HCT116 (cell line): Measurements from ENCODE around the gene ITIH3. TPM values are rescaled to one million over a fixed set of nuclear protein-coding genes. Genes with fewer than 3 reads are reported as not detected.

Source experiments
- ATAC-seq: fragments of 200-7000 bp; cut with Tn5 transposase; 2 replicates; pipeline ENCODE4 v1.9.1; 2020; ENCODE audit warnings: mild to moderate bottlenecking, moderate library complexity
- BruUV-seq: library from RNA; stranded (reverse); fragments of 400-500 nt; replicated peaks from 2 replicates; lab custom pipeline; 2021; lab: Mats Ljungman, UMichigan
- CTCF ChIA-PET: fragments of 300-600 bp; sonication (Branson Sonifier 250); formaldehyde crosslinking; loops from one replicate; lab custom pipeline; 2021; ENCODE audit warnings: antibody characterized with exemption; lab: Charles Lee
- POLR2A ChIA-PET: fragments of 300-600, 350-600 bp; sonication (Branson Sonifier 250); formaldehyde crosslinking; loops from one replicate; lab custom pipeline; 2021; ENCODE audit warnings: antibody characterized with exemption; lab: Charles Lee
- RAD21 ChIA-PET, 2 experiments: fragments of 300-600 bp; sonication (Branson Sonifier 250); formaldehyde crosslinking; loops; one replicate each; lab custom pipeline; 2023; ENCODE audit warnings: low total read pairs in 2 of 2; ENCODE audit not compliant: uncharacterized antibody in 2 of 2, unreplicated experiment in 2 of 2, low non-redundant PET in 1 of 2; lab: Charles Lee
- DNase-seq: peaks from one replicate; pipeline ENCODE4 v3.0.0-alpha.2; 2010; ENCODE audit warnings: low read depth, low spot score
- H2AFZ ChIP-seq: fragments of 200-600 bp; shearing (Covaris generic), sonication (generic); 2 replicates; pipeline ENCODE4 v1.6.1; 2017; ENCODE audit warnings: low read depth, mixed run types, mixed read lengths, antibody characterized with exemption, low read length; ENCODE audit not compliant: poor library complexity, severe bottlenecking
- H3K27ac ChIP-seq: 2 replicates; pipeline ENCODE4 v1.5.1; 2012; ENCODE audit warnings: low read depth, low read length
- H3K27me3 ChIP-seq: fragments of 200-600 bp; sonication (generic); 2 replicates; pipeline ENCODE4 v1.6.1; 2016; ENCODE audit warnings: mixed run types, low read length, mixed read lengths; ENCODE audit not compliant: insufficient read depth
- H3K36me3 ChIP-seq, 2 experiments: fragments of 200-500 bp in 1 of 2; fragments of 200-600 bp in 1 of 2; sonication (Bioruptor generic) in 1 of 2; sonication (generic) in 1 of 2; 2 replicates each; pipeline versions ENCODE4 v1.5.1 to v1.6.1; 2014 to 2016; ENCODE audit warnings: low read length in 2 of 2, inconsistent platforms in 1 of 2, mixed read lengths in 1 of 2, mixed run types in 1 of 2; ENCODE audit not compliant: insufficient read depth in 2 of 2, control insufficient read depth in 1 of 2
- H3K4me1 ChIP-seq, 2 experiments: fragments of 200-600 bp in 1 of 2; sonication (generic) in 1 of 2; 2 replicates each; pipeline versions ENCODE4 v1.5.1 to v1.6.1; 2012 to 2017; ENCODE audit warnings: low read length in 2 of 2, inconsistent platforms in 1 of 2, mild to moderate bottlenecking in 1 of 2, mixed read lengths in 1 of 2, mixed run types in 1 of 2, moderate library complexity in 1 of 2; ENCODE audit not compliant: insufficient read depth in 2 of 2, control insufficient read depth in 1 of 2
- H3K4me2 ChIP-seq: fragments of 200-600 bp; sonication (generic); 2 replicates; pipeline ENCODE4 v1.6.1; 2017; ENCODE audit warnings: mixed run types, low read length, mixed read lengths
- H3K4me3 ChIP-seq, 2 experiments: fragments of 200-600 bp in 1 of 2; sonication (generic) in 1 of 2; replicated peaks in 1 of 2; 2 replicates each; pipeline ENCODE4 v1.5.1; 2011 to 2016; ENCODE audit warnings: low read length in 2 of 2, control low read depth in 1 of 2, low read depth in 1 of 2, mild to moderate bottlenecking in 1 of 2, mixed read lengths in 1 of 2, mixed run types in 1 of 2
- H3K79me2 ChIP-seq: fragments of 200-600 bp; sonication (generic); 2 replicates; pipeline ENCODE4 v1.6.1; 2017; ENCODE audit warnings: mild to moderate bottlenecking, mixed run types, low read length, moderate library complexity, mixed read lengths; ENCODE audit not compliant: insufficient read depth
- H3K9ac ChIP-seq: fragments of 200-600 bp; sonication (generic); 2 replicates; pipeline ENCODE4 v1.6.1; 2016; ENCODE audit warnings: low read length, mixed read lengths
- H3K9me2 ChIP-seq: fragments of 200-600 bp; sonication (generic), shearing (Covaris generic); 2 replicates; pipeline ENCODE4 v1.6.1; 2017; ENCODE audit warnings: mixed run types, mild to moderate bottlenecking, moderate library complexity; ENCODE audit not compliant: insufficient read depth
- H3K9me3 ChIP-seq, 2 experiments: fragments of 200-500 bp in 1 of 2; fragments of 200-600 bp in 1 of 2; sonication (Bioruptor generic) in 1 of 2; sonication (generic) in 1 of 2; 2 replicates each; pipeline ENCODE4 v1.6.1; 2014 to 2017; ENCODE audit warnings: low read length in 2 of 2, mixed read lengths in 2 of 2, inconsistent platforms in 1 of 2, low read depth in 1 of 2, mild to moderate bottlenecking in 1 of 2, mixed run types in 1 of 2, moderate library complexity in 1 of 2; ENCODE audit not compliant: control insufficient read depth in 1 of 2, insufficient read depth in 1 of 2
- H4K20me1 ChIP-seq: fragments of 200-600 bp; sonication (generic), shearing (Covaris generic); 2 replicates; pipeline ENCODE4 v1.6.1; 2017; ENCODE audit warnings: mixed run types, mild to moderate bottlenecking, moderate library complexity; ENCODE audit not compliant: insufficient read depth
- CEBPB ChIP-seq: IDR thresholded peaks from 2 replicates; pipeline ENCODE4 v1.6.1; 2012; ENCODE audit warnings: low read depth
- EZH2phosphoT487 ChIP-seq: fragments of 200-600 bp; IDR thresholded peaks from 2 replicates; pipeline ENCODE4 v1.6.1; 2018; ENCODE audit warnings: antibody characterized with exemption, borderline replicate concordance
- FOSL1 ChIP-seq: IDR thresholded peaks from 2 replicates; pipeline ENCODE4 v1.6.1; 2012; ENCODE audit warnings: low read depth
- MAX ChIP-seq: IDR thresholded peaks from 2 replicates; pipeline ENCODE4 v1.6.1; 2012
- POLR2A ChIP-seq: IDR thresholded peaks from 2 replicates; pipeline ENCODE4 v1.7.0; 2011; ENCODE audit warnings: borderline replicate concordance; ENCODE audit not compliant: insufficient read depth, insufficient read length; ENCODE audit errors: extremely low read depth
- RAD21 ChIP-seq: IDR thresholded peaks from 2 replicates; pipeline ENCODE4 v1.6.1; 2012; ENCODE audit warnings: low read depth, mild to moderate bottlenecking
- REST ChIP-seq: IDR thresholded peaks from 2 replicates; pipeline ENCODE4 v1.6.1; 2012; ENCODE audit warnings: low read depth
- SRF ChIP-seq: IDR thresholded peaks from 2 replicates; pipeline ENCODE4 v1.6.1; 2012; ENCODE audit warnings: low read depth
- TCF7L2 ChIP-seq: IDR thresholded peaks from 2 replicates; pipeline ENCODE4 v1.7.0; 2011; ENCODE audit warnings: borderline replicate concordance, inconsistent platforms; ENCODE audit not compliant: insufficient read depth, insufficient read length; ENCODE audit errors: extremely low read depth
- YY1 ChIP-seq: IDR thresholded peaks from 2 replicates; pipeline ENCODE4 v1.6.1; 2011; ENCODE audit warnings: low read length, low read depth, moderate library complexity, mild to moderate bottlenecking; ENCODE audit not compliant: insufficient replicate concordance; ENCODE audit errors: extremely low read depth
- ZBTB33 ChIP-seq: IDR thresholded peaks from 2 replicates; pipeline ENCODE4 v1.6.1; 2011; ENCODE audit warnings: mild to moderate bottlenecking, low read length, moderate library complexity; ENCODE audit not compliant: insufficient replicate concordance; ENCODE audit errors: extremely low read depth
- ZFX ChIP-seq: fragments of 450-650 bp; IDR thresholded peaks from 2 replicates; pipeline ENCODE4 v1.6.1; 2017
- intact Hi-C: fragments of 100-400 bp; cut with micrococcal nuclease; formaldehyde crosslinking; loops from 2 replicates; pipeline ENCODE4 v1.10.0; 2022
- total RNA-seq: library from RNA; stranded (reverse); gene quantifications from one replicate; pipeline ENCODE4 v1.2.1, GENCODE V29; 2021; ENCODE audit not compliant: unreplicated experiment
- TF ChIP-seq, protein P1 (sequence below), 3 experiments: fragments of 200-600 bp in 1 of 3; sonication (generic) in 1 of 3; IDR thresholded peaks in 2 of 3; conservative IDR thresholded peaks in 1 of 3; 2 replicates each; pipeline ENCODE4 v1.5.1; 2012 to 2017; ENCODE audit warnings: low read depth in 2 of 3, low read length in 2 of 3, antibody characterized with exemption in 1 of 3, borderline replicate concordance in 1 of 3, control low read depth in 1 of 3, mild to moderate bottlenecking in 1 of 3, mixed read lengths in 1 of 3, mixed run types in 1 of 3, moderate library complexity in 1 of 3; ENCODE audit not compliant: insufficient read depth in 1 of 3

The ITIH3 gene
- total RNA-seq, 1 experiment from 2014 or later, result 0.44 TPM

DNA sequence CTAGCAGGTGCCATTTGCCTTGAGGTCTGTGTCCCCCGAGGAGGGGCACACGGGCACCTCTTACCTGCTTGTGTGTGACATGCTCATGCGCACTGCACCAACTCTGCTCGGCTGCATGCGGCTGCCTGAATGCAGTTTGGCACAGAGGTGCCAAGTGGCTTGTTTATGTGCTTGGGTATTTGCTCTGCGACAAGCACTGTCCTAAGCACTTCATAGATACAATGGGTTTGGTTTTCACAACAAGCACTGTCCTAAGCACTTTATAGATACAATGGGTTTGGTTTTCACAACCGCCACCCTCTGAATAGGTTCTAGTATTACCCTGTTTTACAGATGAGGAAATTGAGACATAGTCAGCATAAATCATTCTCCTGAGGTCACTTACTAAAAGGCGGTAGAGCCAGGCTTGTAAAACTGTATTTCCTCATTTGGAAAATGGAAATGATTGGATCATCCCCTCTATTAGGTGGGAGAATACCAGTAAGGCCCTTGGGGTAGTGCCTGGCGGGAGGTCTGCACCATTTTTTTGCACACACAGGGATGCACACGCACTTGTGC is 35.4 kb downstream of the ITIH3 start:
- no peak for DNase-seq
- no peak overlapping the region for H2AFZ ChIP-seq
- no peaks in the 10 kb centered on the region for H3K36me3 ChIP-seq
- ChIA-PET RAD21 (no interaction called here), CTCF (no interaction called here), POLR2A (no interaction called here)
- no peak overlapping the region for H3K4me2 ChIP-seq
- no peak overlapping the region for H3K27ac ChIP-seq
- peaks cover 20 to 22% of the 10 kb centered on the region in 2 experiments for H3K4me1 ChIP-seq
- intact Hi-C loops, result no loop called here
- ATAC-seq, result no peak
- no peak overlapping the region for H3K9ac ChIP-seq
- no peaks in the 10 kb centered on the region for H3K79me2 ChIP-seq
- BruUV-seq, result no TSS peak
- H3K27me3 ChIP-seq, result no peaks in the 10 kb centered on the region
- no peaks in the 10 kb centered on the region for H3K9me3 ChIP-seq
- H3K4me3 ChIP-seq, result no peak overlapping the region
- no peaks in the 10 kb centered on the region for H4K20me1 ChIP-seq
- TF ChIP-seq RAD21 (no peak), REST (no peak), ZFX (no peak), EZH2phosphoT487 (no peak), POLR2A (no peak), TCF7L2 (no peak), SRF (no peak), YY1 (no peak), MAX (no peak), FOSL1 (no peak), ZBTB33 (no peak), CEBPB (no peak)
- TF ChIP-seq, protein P1, sequence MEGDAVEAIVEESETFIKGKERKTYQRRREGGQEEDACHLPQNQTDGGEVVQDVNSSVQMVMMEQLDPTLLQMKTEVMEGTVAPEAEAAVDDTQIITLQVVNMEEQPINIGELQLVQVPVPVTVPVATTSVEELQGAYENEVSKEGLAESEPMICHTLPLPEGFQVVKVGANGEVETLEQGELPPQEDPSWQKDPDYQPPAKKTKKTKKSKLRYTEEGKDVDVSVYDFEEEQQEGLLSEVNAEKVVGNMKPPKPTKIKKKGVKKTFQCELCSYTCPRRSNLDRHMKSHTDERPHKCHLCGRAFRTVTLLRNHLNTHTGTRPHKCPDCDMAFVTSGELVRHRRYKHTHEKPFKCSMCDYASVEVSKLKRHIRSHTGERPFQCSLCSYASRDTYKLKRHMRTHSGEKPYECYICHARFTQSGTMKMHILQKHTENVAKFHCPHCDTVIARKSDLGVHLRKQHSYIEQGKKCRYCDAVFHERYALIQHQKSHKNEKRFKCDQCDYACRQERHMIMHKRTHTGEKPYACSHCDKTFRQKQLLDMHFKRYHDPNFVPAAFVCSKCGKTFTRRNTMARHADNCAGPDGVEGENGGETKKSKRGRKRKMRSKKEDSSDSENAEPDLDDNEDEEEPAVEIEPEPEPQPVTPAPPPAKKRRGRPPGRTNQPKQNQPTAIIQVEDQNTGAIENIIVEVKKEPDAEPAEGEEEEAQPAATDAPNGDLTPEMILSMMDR (IDR thresholded peaks at IDR 0.05 in 2 of 3, conservative IDR thresholded peaks at IDR 0.05 in 1 of 3; ENCODE audit: borderline replicate concordance in 1 of 3, insufficient read depth in 1 of 3, low read depth in 2 of 3, low read length in 2 of 3), result no peak
- no peaks in the 10 kb centered on the region for H3K9me2 ChIP-seq
